ENCODE measurements around the gene CACNA1H.
"Not testable (repeated sequence)": the region's sequence is repeated elsewhere in the genome, so short reads cannot be mapped to it uniquely, and the experiment has no call there.

The CACNA1H gene

GRCh38 chr16:1262210-1262845 lies 109.4 kb downstream of the CACNA1H start:
- no peak for DNase-seq

GRCh38 chr16:1262846-1263221 lies 109.9 kb downstream of the CACNA1H start:
- DNase-seq = no peak

GRCh38 chr16:1263591-1264344 lies 110.9 kb downstream of the CACNA1H start:
- no peak for DNase-seq

GRCh38 chr16:1264345-1265089 lies 111.6 kb downstream of the CACNA1H start:
- DNase-seq = no peak

GRCh38 chr16:1265090-1265630 lies 112.3 kb downstream of the CACNA1H start:
- no peak for DNase-seq

GRCh38 chr16:1265826-1266225 lies 112.9 kb downstream of the CACNA1H start:
- no peak for DNase-seq

GRCh38 chr16:1269418-1269817 lies 116.5 kb downstream of the CACNA1H start:
- DNase-seq = not testable (repeated sequence)

GRCh38 chr16:1271380-1271723 lies 118.4 kb downstream of the CACNA1H start:
- DNase-seq = no peak

All from anterior cingulate cortex (tissue), 58 donors.